Measurements from ENCODE around the gene LCE3C. TPM values are rescaled to one million over a fixed set of nuclear protein-coding genes. Genes with fewer than 3 reads are reported as not detected.

The LCE3C gene
- total RNA-seq, 1 donor from 2014 or later, result not detected

DNA sequence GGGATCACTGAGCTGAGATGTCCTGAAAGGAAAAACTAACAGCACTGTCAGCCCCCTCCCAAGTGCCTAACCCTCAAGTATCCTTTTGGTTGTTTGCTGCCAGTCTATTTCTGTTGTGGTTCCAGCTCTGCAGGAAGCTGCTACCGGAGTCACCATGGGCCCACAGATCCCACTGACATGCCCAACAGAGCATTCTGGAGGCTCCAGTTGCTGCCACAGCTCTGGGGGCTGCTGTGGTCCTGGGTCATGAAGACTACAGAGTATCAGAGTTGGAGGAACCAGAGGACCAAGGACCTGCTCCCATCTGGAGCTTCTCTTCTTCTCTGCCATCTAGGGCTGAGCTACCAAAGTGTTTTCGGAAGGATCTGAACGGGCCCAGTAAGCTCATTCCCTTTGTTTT is 22.0 kb downstream of the LCE3C start:
- DNase-seq (ENCODE audit: extremely low spot score, unreplicated experiment), result no peak
- H3K9me3 Mint-ChIP-seq (ENCODE audit: unreplicated experiment), result peaks cover 59% of the 10 kb centered on the region
- TF ChIP-seq, protein P1, sequence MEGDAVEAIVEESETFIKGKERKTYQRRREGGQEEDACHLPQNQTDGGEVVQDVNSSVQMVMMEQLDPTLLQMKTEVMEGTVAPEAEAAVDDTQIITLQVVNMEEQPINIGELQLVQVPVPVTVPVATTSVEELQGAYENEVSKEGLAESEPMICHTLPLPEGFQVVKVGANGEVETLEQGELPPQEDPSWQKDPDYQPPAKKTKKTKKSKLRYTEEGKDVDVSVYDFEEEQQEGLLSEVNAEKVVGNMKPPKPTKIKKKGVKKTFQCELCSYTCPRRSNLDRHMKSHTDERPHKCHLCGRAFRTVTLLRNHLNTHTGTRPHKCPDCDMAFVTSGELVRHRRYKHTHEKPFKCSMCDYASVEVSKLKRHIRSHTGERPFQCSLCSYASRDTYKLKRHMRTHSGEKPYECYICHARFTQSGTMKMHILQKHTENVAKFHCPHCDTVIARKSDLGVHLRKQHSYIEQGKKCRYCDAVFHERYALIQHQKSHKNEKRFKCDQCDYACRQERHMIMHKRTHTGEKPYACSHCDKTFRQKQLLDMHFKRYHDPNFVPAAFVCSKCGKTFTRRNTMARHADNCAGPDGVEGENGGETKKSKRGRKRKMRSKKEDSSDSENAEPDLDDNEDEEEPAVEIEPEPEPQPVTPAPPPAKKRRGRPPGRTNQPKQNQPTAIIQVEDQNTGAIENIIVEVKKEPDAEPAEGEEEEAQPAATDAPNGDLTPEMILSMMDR (IDR thresholded peaks at IDR 0.05), result no peak
- no peaks in the 10 kb centered on the region for H3K27me3 Mint-ChIP-seq (ENCODE audit: unreplicated experiment)
- no peaks in the 10 kb centered on the region for H3K4me1 Mint-ChIP-seq (ENCODE audit: unreplicated experiment)
- H3K36me3 Mint-ChIP-seq (ENCODE audit: unreplicated experiment), result no peaks in the 10 kb centered on the region
- H3K27ac Mint-ChIP-seq (ENCODE audit: unreplicated experiment), result no peak overlapping the region
- H3K4me3 Mint-ChIP-seq (ENCODE audit: unreplicated experiment), result no peak overlapping the region

- H3K27ac Mint-ChIP-seq (ENCODE audit: unreplicated experiment), result no peak within 1 kb of the TSS
- no peaks in the 10 kb centered on the region for H3K36me3 Mint-ChIP-seq (ENCODE audit: unreplicated experiment)
- no peaks in the 10 kb centered on the region for H3K4me1 Mint-ChIP-seq (ENCODE audit: unreplicated experiment)
- no peaks in the 10 kb centered on the region for H3K27me3 Mint-ChIP-seq (ENCODE audit: unreplicated experiment)
- TF ChIP-seq, protein P1 (IDR thresholded peaks at IDR 0.05), result no peak
- DNase-seq (ENCODE audit: extremely low spot score, unreplicated experiment), result no peak
- H3K9me3 Mint-ChIP-seq (ENCODE audit: unreplicated experiment), result peaks cover 58% of the 10 kb centered on the region
- H3K4me3 Mint-ChIP-seq (ENCODE audit: unreplicated experiment), result no peak within 1 kb of the TSS
Measured at GRCh38 chr1:152622803-152623202, 22.8 kb downstream of the LCE3C start, which contains the start of gene LCE3A. LCE3A (minus strand) TSS chr1:152623103; CDS start chr1:152623103, 0 bp downstream.

- Mint-ChIP-seq H3K4me1 (ENCODE audit: unreplicated experiment) (no peaks in the 10 kb centered on the region), H3K9me3 (ENCODE audit: unreplicated experiment) (peaks cover 58% of the 10 kb centered on the region), H3K27me3 (ENCODE audit: unreplicated experiment) (no peaks in the 10 kb centered on the region), H3K27ac (ENCODE audit: unreplicated experiment) (no peak overlapping the region), H3K36me3 (ENCODE audit: unreplicated experiment) (no peaks in the 10 kb centered on the region), H3K4me3 (ENCODE audit: unreplicated experiment) (no peak overlapping the region)
- no peak for DNase-seq (ENCODE audit: extremely low spot score, unreplicated experiment)
- TF ChIP-seq, protein P1 (IDR thresholded peaks at IDR 0.05), result no peak
Measured at GRCh38 chr1:152623203-152623844, 23.3 kb downstream of the LCE3C start.

- DNase-seq (ENCODE audit: extremely low spot score, unreplicated experiment), result no peak
- Mint-ChIP-seq H3K4me1 (ENCODE audit: unreplicated experiment) (no peaks in the 10 kb centered on the region), H3K36me3 (ENCODE audit: unreplicated experiment) (no peaks in the 10 kb centered on the region), H3K27ac (ENCODE audit: unreplicated experiment) (no peak overlapping the region), H3K9me3 (ENCODE audit: unreplicated experiment) (peaks cover 48% of the 10 kb centered on the region), H3K27me3 (ENCODE audit: unreplicated experiment) (no peaks in the 10 kb centered on the region), H3K4me3 (ENCODE audit: unreplicated experiment) (no peak overlapping the region)
- TF ChIP-seq, protein P1 (IDR thresholded peaks at IDR 0.05), result no peak
Measured at GRCh38 chr1:152626744-152627143, 26.7 kb downstream of the LCE3C start.

- no peaks in the 10 kb centered on the region for H3K36me3 Mint-ChIP-seq (ENCODE audit: unreplicated experiment)
- H3K4me3 Mint-ChIP-seq (ENCODE audit: unreplicated experiment), result no peak overlapping the region
- no peaks in the 10 kb centered on the region for H3K4me1 Mint-ChIP-seq (ENCODE audit: unreplicated experiment)
- no peaks in the 10 kb centered on the region for H3K27me3 Mint-ChIP-seq (ENCODE audit: unreplicated experiment)
- no peak overlapping the region for H3K27ac Mint-ChIP-seq (ENCODE audit: unreplicated experiment)
- no peak for DNase-seq (ENCODE audit: extremely low spot score, unreplicated experiment)
- TF ChIP-seq, protein P1 (IDR thresholded peaks at IDR 0.05), result no peak
- H3K9me3 Mint-ChIP-seq (ENCODE audit: unreplicated experiment), result peaks cover 57% of the 10 kb centered on the region
Measured at GRCh38 chr1:152630596-152630995, 30.6 kb downstream of the LCE3C start.

Measured in osteocyte (in vitro differentiated cells).